Activated CD4-positive, alpha-beta T cell treated with anti-CD3 and anti-CD28 coated beads for 4 hours (primary cell): ENCODE measurements around the gene YIPF6.
A peak's percentile ranks its signal among the peaks of the same experiment; 100 is the strongest.
"Not testable (repeated sequence)": the region's sequence is repeated elsewhere in the genome, so short reads cannot be mapped to it uniquely, and the experiment has no call there.

Experiments used
- DNase-seq, 2 donors: peaks; one replicate each; pipeline ENCODE4 v3.0.0-alpha.2; 2020

Gene YIPF6

DNA sequence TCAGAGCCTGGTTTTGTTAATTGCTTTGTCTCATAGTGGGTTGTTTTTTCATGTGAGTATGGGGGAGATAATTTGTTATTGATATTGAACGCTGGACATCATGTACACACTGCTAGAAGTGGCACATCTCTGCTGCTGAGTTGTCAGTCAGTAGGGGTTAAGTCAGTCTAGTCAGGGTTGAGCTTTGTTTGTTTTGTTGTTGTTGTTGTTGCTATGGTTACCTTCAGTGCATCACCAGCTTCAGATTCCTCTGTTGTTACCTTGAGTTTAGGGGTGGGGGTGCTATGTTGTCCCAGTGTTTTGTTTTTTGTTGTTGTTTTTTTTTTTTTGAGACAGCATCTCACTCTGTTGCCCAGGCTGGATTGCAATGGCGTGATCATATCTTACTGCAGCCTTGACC lies 9.9 kb downstream of the YIPF6 start:
- DNase-seq = no peak

DNA sequence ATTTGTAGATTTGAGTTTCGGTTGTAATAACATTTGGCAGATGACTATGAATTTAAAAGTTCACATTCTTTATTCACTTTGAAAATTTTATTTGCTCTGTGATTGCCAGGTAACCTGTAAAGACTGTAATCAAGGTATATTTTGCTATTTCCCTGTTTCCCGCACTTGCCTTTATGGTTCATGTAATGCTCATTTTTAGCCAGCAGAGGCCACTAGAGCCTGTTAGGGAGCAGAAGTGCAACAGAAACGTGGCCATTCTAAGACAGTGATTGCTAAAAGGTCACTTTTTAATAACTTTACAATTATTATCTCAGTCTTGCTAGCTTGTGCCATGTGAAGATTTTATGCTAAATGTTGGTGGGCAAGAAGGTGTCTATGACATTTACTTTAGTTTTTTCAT lies 12.4 kb downstream of the YIPF6 start:
- peak in 1 of 2 donors; percentile 53 for DNase-seq

DNA sequence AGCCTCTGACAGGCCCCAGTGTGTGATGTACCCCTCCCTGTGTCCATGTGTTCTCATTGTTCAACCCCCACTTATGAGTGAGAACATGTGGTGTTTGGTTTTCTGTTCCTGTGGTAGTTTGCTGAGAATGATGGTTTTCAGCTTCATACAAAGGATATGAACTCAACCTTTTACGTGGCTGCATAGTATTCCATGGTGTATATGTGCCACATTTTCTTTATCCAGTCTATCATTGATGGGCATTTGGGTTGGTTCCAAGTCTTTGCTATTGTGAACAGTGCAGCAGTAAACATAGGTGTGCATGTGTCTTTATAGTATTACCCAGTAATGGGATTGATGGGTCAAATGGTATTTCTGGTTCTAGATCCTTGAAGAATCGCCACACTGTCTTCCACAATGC lies 25.8 kb downstream of the YIPF6 start:
- DNase-seq = not testable (repeated sequence)

DNA sequence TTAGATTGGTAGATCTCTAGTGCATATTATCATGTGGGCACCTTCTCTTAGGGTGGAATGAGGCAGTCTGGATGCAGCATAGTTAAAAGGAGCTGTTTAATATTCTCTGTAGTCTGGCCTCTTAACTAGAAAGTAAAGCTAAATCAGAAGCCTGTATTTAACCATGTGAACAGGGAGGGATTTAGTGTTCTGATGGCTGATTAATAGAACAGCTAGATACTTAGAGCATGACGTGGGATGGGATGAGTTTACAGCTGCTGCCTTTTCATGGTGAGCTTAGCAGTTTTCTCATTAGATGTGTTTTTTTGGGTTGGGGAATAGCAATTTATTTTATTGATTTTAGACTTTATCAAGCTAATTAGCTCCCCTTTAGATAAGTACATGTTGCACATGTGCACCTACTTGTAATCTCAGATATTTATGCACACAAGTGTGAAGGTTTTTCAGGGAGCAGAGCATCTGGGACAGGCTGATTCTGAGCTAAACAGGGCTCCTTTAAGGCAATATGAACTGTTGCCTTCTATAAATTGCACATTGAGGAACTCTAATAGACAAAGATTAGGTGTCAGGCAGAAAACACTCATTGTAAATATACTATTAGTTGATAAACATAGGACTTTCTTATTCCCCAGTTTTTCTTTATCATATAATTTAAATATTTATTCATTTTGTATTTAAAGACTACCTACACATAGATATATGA lies 34.1 kb downstream of the YIPF6 start:
- no peak for DNase-seq

DNA sequence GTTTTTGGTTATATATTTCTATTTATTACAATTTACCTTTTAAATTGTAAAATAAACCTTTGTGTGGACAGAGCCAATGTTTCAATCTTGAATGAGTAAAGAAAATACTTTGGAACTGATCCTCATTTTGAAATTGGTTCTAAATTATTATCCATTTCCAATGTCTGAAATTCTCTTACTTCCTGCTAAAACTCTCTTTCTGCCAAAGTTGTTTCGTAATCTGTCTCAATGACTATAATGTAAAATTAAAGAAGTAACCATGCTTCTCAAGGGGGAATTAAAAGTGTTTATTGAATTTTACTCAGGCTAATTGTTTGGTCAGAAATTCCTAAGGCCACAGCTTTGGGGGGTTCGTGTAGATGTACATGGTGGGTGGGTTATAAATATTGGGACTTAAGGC lies 34.8 kb downstream of the YIPF6 start:
- no peak for DNase-seq

DNA sequence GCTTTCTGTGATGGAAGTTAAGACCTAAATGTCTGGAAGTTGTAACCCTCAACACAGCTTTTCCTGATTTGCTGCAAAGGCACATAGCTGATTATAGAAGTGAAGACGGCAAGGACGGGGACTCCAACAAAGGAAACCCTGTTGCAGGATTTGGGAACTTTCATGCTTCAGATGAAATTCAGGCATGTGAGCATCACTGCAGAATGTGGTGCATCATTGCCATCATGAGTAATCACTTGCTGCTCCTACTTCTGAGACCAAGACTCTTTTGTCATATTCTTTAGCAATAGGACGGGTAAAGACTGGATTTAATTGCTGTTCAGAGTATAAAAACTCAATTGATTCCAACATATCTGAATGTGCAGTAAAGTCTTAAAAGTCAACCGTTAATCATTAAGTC lies 35.8 kb downstream of the YIPF6 start:
- DNase-seq = no peak

DNA sequence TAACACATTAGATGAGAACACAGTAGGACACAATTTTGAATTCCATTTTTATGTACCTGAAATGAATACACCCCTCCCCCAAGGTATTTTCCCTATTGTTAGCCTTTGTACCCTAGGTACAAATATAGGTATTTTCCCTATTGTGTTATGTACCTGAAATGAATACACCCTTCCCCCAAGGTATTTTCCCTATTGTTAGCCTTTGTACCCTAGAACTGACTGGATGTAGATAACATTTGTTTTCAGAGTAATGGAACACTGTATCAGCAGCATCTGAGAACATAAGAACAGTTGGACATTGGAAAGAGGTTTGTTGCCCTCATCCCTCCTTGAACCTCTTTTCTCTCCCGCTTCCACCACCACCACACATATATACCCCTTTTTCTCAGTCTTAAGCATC lies 37.6 kb downstream of the YIPF6 start:
- no peak for DNase-seq

DNA sequence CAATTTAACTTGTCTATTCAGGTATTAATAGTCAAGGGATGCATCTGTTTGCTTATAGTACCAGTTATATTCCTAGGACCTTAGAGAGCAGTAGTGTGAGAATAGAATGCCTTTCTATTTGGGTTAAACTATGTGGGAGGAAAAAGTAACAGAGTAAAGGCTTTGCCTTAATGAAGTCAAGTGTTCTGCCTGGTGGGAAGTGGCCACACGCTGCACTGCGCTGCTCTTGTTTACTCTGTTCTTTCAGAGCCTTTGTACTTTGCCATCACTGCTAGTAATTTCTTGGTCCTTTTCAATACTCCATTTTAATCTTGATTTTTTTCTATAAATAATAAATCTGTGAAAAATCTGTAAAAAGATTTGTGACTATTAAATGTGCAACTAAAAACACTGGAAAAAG lies 38.0 kb downstream of the YIPF6 start:
- DNase-seq = no peak

DNA sequence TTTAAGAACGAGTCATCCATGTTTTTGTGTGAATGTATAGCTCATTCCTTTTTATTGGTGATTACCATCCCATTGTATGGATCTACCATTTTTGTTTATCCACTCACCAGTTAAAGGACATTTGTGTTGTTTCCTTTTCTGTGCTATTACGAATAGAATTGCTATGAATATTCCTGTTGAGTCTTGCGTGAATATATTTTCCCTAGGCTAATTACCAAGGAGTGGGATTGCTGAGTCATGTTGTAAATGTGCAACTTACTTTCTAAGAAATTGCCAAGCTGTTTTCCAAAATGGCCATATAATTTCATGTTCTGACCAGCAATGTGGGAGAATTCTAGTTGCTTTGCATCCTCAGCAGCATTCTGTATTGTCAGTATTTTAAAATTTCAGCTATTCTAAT lies 51.3 kb downstream of the YIPF6 start:
- no peak for DNase-seq

DNA sequence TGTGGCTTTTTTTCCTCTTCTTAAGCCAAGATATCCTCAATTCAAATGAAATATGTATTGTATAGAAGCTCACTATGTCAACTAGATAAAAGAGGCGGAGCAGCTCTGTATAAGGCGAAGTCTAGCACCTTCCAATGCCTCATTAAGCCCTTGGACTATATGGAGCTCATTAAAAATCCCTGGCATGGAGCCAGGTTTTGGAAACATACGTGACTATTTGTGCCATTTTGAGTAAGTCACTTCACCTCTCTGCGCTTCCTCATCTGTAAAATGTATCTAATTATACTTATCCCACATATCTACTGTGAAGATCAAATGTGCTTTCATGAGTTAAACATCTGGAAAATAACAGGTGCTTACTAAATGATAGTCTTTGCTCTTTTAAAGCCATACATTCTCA lies 57.2 kb downstream of the YIPF6 start:
- no peak for DNase-seq

DNA sequence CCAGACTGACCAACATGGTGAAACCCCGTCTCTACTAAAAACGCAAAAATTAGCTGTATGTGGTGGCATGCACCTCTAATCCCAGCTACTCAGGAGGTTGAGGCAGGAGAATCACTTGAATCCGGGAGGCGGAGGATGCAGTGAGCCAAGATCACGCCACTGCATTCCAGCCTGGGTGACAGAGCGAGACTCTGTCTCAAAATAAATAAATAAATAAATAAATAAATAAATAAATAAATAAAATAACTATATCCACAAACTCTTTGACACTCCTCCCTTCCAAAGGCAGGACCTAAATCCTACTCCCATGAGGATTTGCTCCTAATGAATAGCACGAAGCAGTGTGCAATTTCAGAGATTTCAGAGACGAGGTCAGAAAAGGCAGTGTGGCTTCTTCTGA lies 58.3 kb downstream of the YIPF6 start:
- not testable (repeated sequence) for DNase-seq

DNA sequence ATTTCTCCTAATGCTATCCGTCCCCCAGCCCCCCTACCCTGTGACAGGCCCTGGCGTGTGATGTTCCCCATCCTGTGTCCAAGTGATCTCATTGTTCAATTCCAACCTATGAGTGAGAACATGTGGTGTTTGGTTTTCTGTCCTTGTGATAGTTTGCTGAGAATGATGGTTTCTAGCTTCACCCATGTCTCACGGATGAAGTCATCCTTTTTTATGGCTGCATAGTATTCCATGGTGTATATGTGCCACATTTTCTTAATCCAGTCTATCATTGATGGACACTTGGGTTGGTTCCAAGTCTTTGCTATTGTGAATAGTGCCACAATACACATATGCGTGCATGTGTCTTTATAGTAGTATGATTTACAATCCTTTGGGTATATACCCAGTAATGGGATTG lies 61.1 kb downstream of the YIPF6 start:
- not testable (repeated sequence) for DNase-seq

DNA sequence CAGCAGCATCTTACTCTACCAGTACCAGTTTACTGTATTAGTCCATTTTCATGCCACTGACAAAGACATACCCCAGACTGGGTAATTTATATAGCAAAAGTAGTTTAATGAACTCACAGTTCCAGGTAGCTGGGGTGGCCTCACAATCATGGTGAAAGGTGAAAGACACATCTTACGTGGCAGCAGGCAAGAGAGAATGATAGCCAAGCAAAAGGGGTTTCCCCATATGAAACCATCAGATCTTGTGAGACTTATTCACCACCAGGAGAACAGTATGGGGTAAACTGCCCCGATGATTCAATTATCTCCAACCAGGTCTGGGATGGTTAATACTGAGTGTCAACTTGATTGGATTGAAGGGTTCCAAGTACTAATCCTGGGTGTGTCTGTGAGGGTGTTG lies 69.3 kb downstream of the YIPF6 start:
- no peak for DNase-seq

DNA sequence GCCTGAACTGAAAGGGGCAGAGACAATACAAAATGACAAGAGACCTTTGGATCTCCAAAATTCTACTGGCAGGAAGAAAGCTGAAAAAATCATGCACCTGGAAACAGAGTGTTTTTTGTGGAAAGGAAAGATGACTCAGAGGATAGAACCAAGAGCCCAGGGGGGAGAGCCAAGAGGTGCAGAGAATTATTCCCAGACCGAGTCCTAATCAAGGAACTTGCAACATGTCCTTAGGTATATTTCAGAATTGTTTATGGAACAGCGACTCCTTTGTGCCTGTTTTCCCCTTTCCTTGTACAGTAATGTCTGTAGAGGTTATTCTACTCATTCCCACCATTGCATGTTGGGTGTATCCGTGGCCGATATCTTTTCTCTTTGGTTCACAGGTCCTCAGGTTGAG lies 71.7 kb downstream of the YIPF6 start:
- DNase-seq = no peak

DNA sequence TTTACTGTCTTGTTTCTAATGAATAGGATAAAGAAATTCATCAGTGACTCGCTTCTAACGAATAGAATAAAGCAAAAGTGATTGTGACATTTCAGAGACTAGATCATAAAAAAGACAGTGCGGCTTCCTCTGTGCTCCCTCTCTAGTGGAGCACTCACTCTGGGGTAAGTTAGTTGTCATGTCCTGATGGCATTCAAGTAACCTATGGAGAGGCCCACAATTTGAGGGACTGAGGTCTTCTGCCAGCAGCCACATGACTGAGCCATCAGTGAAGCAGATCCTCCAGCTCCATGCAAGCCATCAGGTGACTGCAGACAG lies 72.4 kb downstream of the YIPF6 start:
- no peak for DNase-seq

DNA sequence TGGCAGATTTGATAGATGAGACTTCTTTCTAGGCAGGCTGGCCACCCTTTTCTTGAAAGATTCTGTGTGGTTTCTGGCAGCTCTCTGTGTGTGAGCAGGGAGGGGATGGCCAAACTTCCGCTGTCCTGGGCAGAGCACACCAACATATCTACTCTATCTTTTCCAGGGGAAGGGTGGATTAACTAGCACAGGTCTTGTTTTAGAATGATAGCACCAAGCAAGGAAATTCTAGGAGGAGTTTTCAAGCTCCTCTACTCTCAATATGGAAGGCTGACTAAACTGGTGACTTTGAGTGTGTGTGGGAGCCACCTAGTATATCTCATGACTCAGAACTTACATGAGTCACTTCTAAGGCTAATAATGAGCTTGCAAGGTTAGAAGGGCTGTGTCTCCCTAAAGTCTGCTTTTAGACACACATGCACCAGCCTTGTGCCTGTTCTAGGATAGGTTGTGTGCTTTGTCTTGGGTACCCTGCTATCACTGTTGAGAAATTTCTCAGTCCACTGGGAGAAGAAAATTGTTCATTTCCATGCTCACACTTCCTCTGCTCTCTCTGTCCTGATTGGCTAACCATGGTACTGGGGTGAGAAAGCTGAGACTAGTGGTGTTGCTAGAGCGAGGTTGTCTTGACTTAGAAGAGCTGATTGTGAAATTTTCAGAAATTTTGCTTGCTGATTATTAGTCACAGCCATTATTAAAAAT lies 72.9 kb downstream of the YIPF6 start:
- no peak for DNase-seq

DNA sequence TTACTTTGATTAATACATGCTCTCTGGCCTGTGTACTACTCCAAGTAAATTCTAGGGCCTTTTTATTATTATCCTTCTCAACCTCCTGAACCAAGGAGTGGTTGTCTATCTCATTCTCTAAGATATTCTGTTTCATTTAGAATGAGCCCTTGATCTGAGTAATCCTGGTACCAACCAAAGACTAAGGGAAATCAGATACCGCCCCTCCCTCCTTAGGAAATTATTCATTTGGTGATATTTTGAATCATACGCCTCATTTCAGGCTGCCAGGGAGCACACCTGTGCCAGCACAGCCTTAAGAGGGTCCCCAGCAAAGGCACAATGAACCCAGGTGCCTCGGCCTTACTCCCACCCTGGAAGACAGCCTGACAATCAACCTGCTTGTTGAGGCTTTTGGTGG lies 75.4 kb downstream of the YIPF6 start:
- no peak for DNase-seq

DNA sequence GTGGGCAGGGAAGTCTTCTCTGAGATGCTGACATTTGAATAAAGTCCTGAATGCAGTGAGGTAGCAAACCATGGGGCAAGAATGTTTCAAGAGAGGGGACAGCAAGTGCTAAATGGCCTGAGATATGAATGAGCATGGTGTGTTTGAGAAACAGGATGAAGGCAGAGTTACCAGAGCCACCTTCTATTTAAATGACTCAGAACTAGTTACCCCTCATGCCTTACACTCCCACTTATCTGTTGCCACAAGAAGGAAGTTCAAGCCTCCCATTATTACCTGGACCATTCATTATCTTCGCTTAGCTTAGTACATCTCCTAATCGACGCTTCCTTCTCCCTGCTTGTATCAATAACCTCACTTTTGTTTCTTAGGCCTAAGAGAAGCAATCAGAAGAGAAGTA lies 81.0 kb downstream of the YIPF6 start:
- DNase-seq = no peak

DNA sequence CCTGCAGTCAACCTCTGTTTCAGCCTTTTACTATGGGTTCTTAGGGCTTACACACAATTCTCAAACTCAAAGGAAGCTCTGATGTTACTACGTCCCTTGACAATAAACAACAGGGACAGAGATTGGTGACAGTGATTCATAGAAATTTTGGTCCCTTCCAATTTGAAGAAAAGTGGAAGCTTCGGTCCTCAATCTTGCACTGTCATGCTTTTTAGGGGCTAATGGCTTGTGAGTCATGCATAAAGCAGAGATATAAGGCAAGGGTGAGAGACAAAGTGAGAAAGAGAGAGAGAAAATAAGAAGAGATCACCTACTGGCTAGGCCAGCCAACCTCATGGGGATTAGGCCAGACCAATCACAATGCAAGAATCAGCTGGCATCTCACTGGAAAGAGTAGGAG lies 85.4 kb downstream of the YIPF6 start:
- DNase-seq = no peak
